Activated CD4-positive, CD25-positive, alpha-beta regulatory T cell treated with anti-CD3 and anti-CD28 coated beads, Interleukin-2, amount 50 U/mL, for 72 hours (primary cell): ENCODE results near the gene SOS2.
"Not testable (repeated sequence)": the region's sequence is repeated elsewhere in the genome, so short reads cannot be mapped to it uniquely, and the experiment has no call there.

ENCODE experiments used
- DNase-seq: peaks from one replicate; pipeline ENCODE4 v3.0.0; 2021

Gene SOS2

GRCh38 chr14:50225067-50225973, 6.1 kb downstream of the SOS2 start:
- no peak for DNase-seq

DNA sequence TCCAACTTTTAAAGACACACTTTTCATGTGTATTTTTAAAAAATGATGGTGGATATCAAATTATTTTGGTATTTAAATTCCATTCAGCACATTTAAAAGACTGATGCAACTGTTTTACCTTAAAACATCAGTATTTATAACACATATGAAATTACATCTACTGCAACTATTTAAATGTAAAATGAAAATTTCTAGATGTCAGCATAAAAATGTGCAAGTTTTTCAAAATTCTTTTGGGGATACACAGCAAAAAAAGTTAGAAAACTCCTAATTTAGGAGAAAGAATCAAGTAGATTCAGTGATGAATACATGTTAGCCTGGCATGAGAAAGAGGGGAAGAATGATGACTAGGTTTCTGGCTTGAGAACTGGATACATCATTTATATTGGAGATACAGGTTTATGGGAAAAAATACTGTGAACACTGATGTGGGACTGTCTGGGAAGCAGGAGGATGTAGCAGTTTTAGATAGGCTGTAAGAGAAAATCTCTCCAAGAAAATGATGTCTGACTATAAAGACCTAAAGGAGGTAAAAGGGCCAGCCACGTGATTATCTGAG, 9.2 kb downstream of the SOS2 start:
- DNase-seq = no peak

GRCh38 chr14:50218501-50218900, 12.9 kb downstream of the SOS2 start:
- no peak for DNase-seq

DNA sequence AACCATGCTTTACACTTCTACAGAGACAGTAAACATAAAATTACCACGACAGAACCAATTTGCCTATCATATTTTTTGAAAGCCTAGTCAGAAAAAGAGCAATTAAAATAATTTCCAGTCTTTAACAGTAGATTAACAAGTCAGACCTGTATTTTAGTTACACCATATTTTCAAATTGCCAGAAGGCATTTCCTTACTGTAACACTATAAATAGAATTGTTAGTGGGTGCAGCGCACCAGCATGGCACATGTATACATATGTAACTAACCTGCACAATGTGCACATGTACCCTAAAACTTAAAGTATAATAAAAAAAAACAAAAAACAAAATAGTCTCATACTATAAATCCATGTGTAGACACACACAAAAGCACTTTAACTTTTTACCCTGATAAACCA, 16.0 kb downstream of the SOS2 start:
- no peak for DNase-seq

DNA sequence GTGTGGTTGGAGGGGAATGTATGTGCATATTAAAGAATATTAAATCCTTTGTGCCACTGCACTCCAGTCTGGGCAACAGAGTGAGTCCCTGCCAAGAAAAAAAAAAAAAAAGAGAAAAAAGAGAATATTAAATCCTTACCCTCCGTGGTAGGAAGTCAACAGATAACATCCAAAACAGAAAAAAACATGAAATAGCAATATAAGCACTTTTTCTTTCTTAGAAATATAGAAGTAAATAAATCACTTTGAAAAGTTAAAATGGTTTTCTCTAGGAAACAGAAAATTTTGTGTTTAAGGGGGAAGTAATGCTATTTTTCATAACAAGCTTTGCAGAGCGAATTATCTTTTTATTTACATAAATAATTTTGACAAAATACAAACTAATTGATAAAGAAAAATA, 17.6 kb downstream of the SOS2 start:
- no peak for DNase-seq

DNA sequence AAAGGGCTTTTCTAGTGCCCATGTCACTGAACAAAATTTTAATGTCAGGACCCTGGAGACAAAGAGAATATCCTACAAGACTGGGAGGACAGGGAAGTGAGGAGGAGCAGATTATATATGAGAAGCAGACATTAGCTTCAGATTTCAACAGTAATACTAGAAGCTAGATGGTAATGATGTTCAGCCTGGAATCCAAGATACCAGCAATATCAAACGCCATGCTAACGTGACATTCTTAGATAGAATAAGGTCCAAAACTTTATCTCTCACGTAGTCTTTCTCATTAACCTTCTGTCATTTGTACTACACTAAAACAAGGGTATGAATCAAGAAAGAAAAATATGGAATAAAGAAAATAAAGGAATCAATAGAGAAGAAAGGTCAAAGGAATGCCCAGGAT, 18.7 kb downstream of the SOS2 start:
- no peak for DNase-seq

DNA sequence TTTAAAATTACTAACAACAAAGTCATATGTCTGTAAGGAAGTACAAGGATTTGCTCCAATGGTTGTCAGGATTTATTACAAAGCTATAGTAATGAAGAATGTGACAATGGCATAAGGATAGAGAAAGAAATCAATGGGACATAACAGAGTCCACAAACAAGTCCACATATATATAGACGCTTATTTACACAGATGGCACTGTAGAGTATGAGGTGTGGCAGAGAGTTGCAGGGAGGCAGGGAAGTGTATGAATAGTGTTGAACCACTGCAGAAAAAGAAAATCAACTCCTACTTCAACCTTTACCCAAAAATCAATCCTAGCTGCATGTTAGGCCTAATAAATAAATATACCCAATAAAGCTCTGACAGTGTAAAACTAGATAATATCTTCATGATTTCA, 21.3 kb downstream of the SOS2 start:
- no peak for DNase-seq

- DNase-seq = no peak
Observed at GRCh38 chr14:50198499-50198898, 32.9 kb downstream of the SOS2 start.

DNA sequence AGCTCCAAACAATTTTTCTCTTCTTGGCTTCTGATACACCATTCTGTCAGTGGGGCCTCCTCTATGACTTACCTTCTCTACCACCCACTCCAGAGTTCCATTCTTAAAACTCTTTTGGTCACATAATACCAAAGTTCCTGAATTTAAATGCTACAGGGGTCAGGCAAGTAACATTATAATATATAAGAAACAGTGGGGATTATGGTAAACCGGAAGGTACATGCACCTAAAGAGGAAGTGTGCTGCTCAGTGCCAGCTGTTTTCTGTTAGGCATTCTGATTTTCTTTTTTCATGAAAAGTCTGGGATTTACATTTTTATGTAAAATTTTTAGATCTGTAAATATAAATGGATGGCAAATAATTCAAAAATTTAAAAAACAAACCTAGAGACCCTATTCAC, 39.9 kb downstream of the SOS2 start:
- DNase-seq = no peak

DNA sequence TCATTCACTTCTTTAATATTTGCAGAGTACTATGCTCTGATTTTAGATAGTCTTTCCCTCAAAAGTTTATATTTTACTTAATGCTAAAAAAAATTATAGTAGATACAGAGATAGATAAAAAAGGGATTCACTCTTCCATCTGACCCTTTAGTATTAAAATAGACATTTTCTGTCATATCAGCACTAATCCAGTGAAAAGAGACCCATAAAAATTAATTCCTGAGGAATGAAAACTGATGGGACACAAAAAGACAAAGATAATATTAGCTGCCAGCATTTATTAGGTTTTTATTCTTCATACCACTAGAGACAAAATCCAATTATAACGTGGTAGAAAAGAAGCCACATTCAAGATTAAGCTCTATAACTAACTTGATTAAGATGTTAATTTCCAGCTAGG, 45.3 kb downstream of the SOS2 start:
- no peak for DNase-seq

- no peak for DNase-seq
Observed at GRCh38 chr14:50173891-50174290, 57.5 kb downstream of the SOS2 start.

GRCh38 chr14:50171895-50172294, 59.5 kb downstream of the SOS2 start:
- no peak for DNase-seq

GRCh38 chr14:50167381-50167780, 64.0 kb downstream of the SOS2 start:
- not testable (repeated sequence) for DNase-seq

- no peak for DNase-seq
Observed at GRCh38 chr14:50156111-50156510, 75.3 kb downstream of the SOS2 start.

DNA sequence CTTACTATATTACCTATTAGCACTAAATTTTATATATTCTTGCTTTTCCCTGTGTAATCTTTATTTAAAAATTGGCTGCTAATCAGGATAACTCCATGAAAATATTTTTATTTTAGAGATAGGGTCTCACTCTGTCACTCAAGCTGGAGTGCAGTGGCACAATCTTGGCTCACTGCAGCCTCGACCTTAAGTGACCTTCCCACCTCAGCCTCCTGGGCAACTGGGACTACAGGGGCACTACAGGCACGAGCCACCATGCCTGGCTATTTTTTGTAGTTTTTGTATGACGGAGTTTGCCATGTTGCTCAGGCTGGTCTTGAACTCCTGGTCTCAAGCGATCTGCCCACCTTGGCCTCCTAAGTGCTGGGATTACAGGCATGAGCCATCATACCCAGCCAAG, 82.6 kb downstream of the SOS2 start:
- no peak for DNase-seq

DNA sequence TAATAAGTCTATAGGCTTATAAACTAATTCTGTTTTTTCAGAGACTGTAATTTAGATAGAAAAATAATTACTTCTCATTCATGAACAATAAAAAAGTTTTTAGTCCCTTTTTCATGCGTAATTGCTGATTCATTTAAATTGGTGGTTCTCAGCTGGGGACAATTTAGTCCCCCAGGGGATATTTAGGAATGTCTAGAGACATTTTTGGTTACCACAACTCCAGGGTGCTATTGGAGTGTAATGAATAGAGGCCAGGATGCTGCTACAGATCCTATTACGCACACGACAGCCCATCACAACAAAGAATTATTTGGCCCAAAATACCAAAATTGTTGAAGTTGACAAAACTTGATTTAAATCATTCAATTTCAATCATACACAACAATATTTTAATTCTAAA, 92.2 kb downstream of the SOS2 start:
- no peak for DNase-seq

DNA sequence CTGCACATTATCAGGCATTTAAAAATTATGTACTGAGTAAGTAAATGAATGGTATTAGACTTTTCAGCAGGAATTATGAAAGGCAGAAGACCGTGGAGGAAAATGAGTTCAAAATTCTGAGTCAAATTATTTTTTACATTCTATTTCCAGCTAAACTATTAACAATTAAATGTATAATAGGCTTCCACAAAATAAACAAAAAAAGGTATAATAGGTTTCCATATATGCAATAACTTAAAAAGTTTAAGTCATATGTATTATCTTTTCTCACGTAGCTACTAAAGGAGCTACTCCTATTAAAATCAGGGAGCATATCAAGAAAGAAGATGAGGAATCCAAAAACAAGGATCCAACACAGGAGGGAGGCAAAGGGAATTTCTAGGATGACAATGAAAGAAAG, 103.6 kb downstream of the SOS2 start:
- DNase-seq = no peak

DNA sequence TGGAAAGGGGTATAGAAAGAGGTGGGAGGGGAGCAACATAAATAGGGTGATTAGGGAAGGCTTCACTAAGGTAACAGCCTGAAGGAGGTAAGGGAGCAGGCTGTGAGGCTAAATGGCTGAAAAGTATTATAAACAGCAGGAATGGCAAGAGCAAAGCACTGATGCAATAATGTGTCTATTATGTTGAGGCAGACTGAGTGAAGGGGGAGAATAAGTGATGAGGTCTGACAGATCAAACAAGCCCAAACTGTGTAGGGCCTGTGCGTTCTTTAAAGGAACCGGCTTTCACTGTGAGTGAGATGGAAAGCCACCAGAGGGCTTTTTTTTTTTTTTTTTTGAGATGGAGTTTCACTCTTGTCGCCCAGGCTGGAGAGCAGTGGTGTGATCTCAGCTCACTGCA, 108.3 kb downstream of the SOS2 start:
- DNase-seq = no peak

GRCh38 chr14:50122291-50122690, 109.1 kb downstream of the SOS2 start:
- no peak for DNase-seq

DNA sequence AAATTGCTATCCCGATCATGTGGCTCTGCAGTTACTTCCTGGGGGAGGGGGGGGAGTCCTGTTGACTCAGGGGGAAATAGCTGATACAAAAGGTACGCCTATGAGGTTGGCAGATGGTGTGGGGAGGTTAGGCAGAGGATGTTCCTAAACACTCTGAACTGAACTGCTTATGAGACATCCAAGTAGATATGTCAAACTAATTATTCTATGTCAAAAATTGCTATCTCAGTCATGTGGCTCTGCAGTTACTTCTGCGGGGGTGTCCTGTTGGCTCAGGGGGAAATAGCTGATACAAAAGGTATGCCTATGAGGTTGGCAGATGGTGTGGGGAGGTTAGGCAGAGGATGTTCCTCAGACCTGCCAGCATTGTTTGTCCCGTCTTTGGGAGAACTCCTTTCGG, 109.9 kb downstream of the SOS2 start:
- no peak for DNase-seq

- no peak for DNase-seq
Observed at GRCh38 chr14:50117456-50117855, 113.9 kb downstream of the SOS2 start.

DNA sequence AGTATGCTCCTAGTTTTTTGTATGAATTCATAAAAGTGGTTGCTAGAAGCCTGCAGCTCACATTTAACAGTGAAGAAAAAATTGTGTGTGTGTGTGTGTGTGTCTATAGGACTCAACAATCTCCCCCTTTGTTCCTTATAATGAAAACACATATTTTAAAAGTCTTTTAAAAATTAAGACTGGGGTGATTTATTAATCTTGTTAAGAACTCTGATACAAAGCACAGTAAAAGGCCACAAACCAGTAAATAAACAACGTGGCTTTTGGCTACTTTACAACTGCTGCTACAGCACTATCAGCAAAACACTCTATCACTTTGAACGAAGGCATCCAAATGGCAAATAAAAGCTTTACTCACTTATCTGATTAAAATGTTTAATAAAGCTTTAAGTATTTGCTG, 114.4 kb downstream of the SOS2 start:
- no peak for DNase-seq

DNA sequence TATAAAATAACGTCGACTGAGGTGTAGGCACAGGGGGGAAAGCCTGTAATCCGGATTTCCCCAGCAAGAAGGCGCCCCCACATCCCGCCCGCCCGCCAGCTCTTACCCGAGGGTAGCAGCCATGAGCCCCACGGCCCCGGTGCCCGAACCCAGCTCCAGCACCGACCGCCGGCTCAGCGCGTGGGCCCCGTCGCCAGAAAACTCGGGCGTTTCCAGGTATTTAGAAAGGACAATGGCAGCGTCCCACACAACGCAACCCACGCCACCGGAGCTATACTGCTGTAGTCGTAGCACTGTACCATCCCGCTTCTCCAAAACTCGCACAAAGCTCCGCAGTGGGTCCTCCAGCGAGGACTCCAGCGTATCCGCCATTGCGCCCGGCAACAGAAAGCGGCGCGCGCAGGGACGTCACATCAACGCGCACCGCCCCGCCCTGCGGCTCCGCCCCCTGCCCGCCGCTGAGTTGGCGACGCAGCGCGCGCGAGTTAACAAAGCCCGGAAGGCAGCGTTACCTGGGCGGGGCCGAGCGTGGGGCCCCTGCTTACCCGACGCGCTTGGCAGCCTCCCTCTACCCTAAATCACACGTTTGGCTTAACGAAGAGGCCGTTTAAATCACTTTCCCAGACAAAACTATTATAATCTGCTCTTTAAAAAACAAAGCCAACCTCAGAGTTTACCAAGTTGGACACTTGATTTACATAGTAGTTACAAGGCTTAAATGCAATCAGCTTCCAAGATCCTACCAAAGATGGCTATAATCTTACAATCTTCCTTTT, 115.0 kb downstream of the SOS2 start, which contains the start of gene VCPKMT:
Gene VCPKMT, minus strand, starts transcription at position 392 of the 776 bp plus-strand sequence. Its CDS starts 20 bp downstream, at position 372.
- DNase-seq = peak; percentile 98
